H9 (cell line): ENCODE measurements around the gene C11orf71. TPM values are rescaled to one million over a fixed set of nuclear protein-coding genes. Genes with fewer than 3 reads are reported as not detected.

Experiments
- DNase-seq: peaks from one replicate; pipeline ENCODE4 v3.0.0-alpha.2; 2017
- H2AFZ ChIP-seq: one replicate; pipeline ENCODE4 v1.6.1; 2013; ENCODE audit warnings: mild to moderate bottlenecking, low read length, control low read depth, moderate library complexity
- H2AK5ac ChIP-seq: 2 replicates; pipeline ENCODE4 v1.6.1; 2013; ENCODE audit warnings: low read length, control low read depth, mixed read lengths; ENCODE audit not compliant: insufficient read length
- H2BK120ac ChIP-seq: one replicate; pipeline ENCODE4 v1.6.1; 2013; ENCODE audit warnings: low read depth, mild to moderate bottlenecking, low read length, control low read depth, inconsistent platforms; ENCODE audit not compliant: poor library complexity, severe bottlenecking
- H2BK12ac ChIP-seq: 2 replicates; pipeline ENCODE4 v1.6.1; 2013; ENCODE audit warnings: low read length, control low read depth, mixed read lengths, low read depth; ENCODE audit not compliant: insufficient read length
- H2BK15ac ChIP-seq: 2 replicates; pipeline ENCODE4 v1.6.1; 2013; ENCODE audit warnings: low read depth, low read length, control low read depth
- H2BK20ac ChIP-seq: one replicate; pipeline ENCODE4 v1.6.1; 2013; ENCODE audit warnings: low read depth, mild to moderate bottlenecking, low read length, control low read depth, inconsistent platforms; ENCODE audit not compliant: poor library complexity, severe bottlenecking
- H2BK5ac ChIP-seq: 2 replicates; pipeline ENCODE4 v1.6.1; 2013; ENCODE audit warnings: low read length, control low read depth, mixed read lengths; ENCODE audit not compliant: insufficient read length
- H3K14ac ChIP-seq: 2 replicates; pipeline ENCODE4 v1.6.1; 2013; ENCODE audit warnings: low read length, control low read depth; ENCODE audit not compliant: insufficient read depth
- H3K18ac ChIP-seq: 2 replicates; pipeline ENCODE4 v1.6.1; 2013; ENCODE audit warnings: low read depth, mild to moderate bottlenecking, mixed read lengths, low read length, control low read depth; ENCODE audit not compliant: insufficient read length
- H3K23ac ChIP-seq: 2 replicates; pipeline ENCODE4 v1.6.1; 2013; ENCODE audit warnings: low read length, control low read depth, mixed read lengths, low read depth; ENCODE audit not compliant: insufficient read length
- H3K23me2 ChIP-seq: 2 replicates; pipeline ENCODE4 v1.6.1; 2013; ENCODE audit warnings: low read depth, mild to moderate bottlenecking, mixed read lengths, low read length, control low read depth; ENCODE audit not compliant: insufficient read length, poor library complexity, severe bottlenecking
- H3K27ac ChIP-seq: 2 replicates; pipeline ENCODE4 v1.5.1; 2013; ENCODE audit warnings: low read length, control low read depth, mixed read lengths, low read depth; ENCODE audit not compliant: insufficient read length
- H3K27me3 ChIP-seq: 2 replicates; pipeline ENCODE4 v1.6.1; 2013; ENCODE audit warnings: low read length, control low read depth, inconsistent platforms; ENCODE audit not compliant: insufficient read depth
- H3K4ac ChIP-seq: 2 replicates; pipeline ENCODE4 v1.6.1; 2013; ENCODE audit warnings: low read depth, mild to moderate bottlenecking, control low read depth, inconsistent platforms, low read length, moderate library complexity
- H3K4me1 ChIP-seq: 2 replicates; pipeline ENCODE4 v1.6.1; 2013; ENCODE audit warnings: low read length, control low read depth, inconsistent platforms; ENCODE audit not compliant: insufficient read depth
- H3K4me2 ChIP-seq: 2 replicates; pipeline ENCODE4 v1.6.1; 2013; ENCODE audit warnings: low read length, control low read depth, mixed read lengths; ENCODE audit not compliant: insufficient read length, insufficient read depth
- H3K56ac ChIP-seq: 2 replicates; pipeline ENCODE4 v1.6.1; 2013; ENCODE audit warnings: low read depth, mild to moderate bottlenecking, mixed read lengths, low read length, control low read depth; ENCODE audit not compliant: insufficient read length
- H3K79me1 ChIP-seq: 2 replicates; pipeline ENCODE4 v1.6.1; 2013; ENCODE audit warnings: low read depth, mild to moderate bottlenecking, moderate library complexity, low read length, control low read depth, inconsistent platforms; ENCODE audit not compliant: insufficient read depth, poor library complexity, severe bottlenecking
- H3K79me2 ChIP-seq: 2 replicates; pipeline ENCODE4 v1.6.1; 2013; ENCODE audit warnings: low read length, control low read depth, inconsistent platforms; ENCODE audit not compliant: insufficient read depth
- H3K9ac ChIP-seq: 2 replicates; pipeline ENCODE4 v1.6.1; 2013; ENCODE audit warnings: low read length, control low read depth, mixed read lengths; ENCODE audit not compliant: insufficient read length; ENCODE audit errors: extremely low read depth
- H3K9me3 ChIP-seq: one replicate; pipeline ENCODE4 v1.6.1; 2013; ENCODE audit warnings: low read depth, low read length, inconsistent platforms; ENCODE audit not compliant: control insufficient read depth
- H3T11ph ChIP-seq: one replicate; pipeline ENCODE4 v1.6.1; 2013; ENCODE audit warnings: mild to moderate bottlenecking, low read length, control low read depth, inconsistent platforms
- H4K20me1 ChIP-seq: one replicate; pipeline ENCODE4 v1.6.1; 2013; ENCODE audit not compliant: control insufficient read depth, insufficient read length, insufficient read depth
- H4K5ac ChIP-seq: 2 replicates; pipeline ENCODE4 v1.6.1; 2013; ENCODE audit warnings: low read depth, mild to moderate bottlenecking, mixed read lengths, low read length, control low read depth; ENCODE audit not compliant: insufficient read length
- H4K8ac ChIP-seq: replicated peaks from 2 replicates; pipeline ENCODE4 v1.6.1; 2013; ENCODE audit warnings: low read length, control low read depth, mixed read lengths, low read depth; ENCODE audit not compliant: insufficient read length
- H4K91ac ChIP-seq: 2 replicates; pipeline ENCODE4 v1.6.1; 2013; ENCODE audit warnings: low read depth, mild to moderate bottlenecking, moderate library complexity, mixed read lengths, low read length, control low read depth; ENCODE audit not compliant: insufficient read length
- H3K27ac Mint-ChIP-seq, 3 experiments: 2 replicates in 2 of 3; 3 replicates in 1 of 3; pipeline ENCODE4 v1.8.0; 2020 to 2021; ENCODE audit warnings: mixed read lengths in 3 of 3, mild to moderate bottlenecking in 1 of 3, moderate library complexity in 1 of 3
- H3K27me3 Mint-ChIP-seq: 2 replicates; pipeline ENCODE4 v1.8.0; 2021; ENCODE audit warnings: low read depth, mild to moderate bottlenecking, moderate library complexity, mixed read lengths
- H3K36me3 Mint-ChIP-seq, 3 experiments: 2 replicates in 2 of 3; 3 replicates in 1 of 3; pipeline ENCODE4 v1.8.0; 2020 to 2021; ENCODE audit warnings: low read depth in 3 of 3, mixed read lengths in 3 of 3; ENCODE audit not compliant: insufficient read depth in 1 of 3
- H3K4me1 Mint-ChIP-seq, 2 experiments: 2 replicates each; pipeline ENCODE4 v1.8.0; 2020; ENCODE audit warnings: mixed read lengths in 2 of 2
- H3K4me3 Mint-ChIP-seq, 2 experiments: 2 replicates in 1 of 2; 3 replicates in 1 of 2; pipeline ENCODE4 v1.8.0; 2020 to 2021; ENCODE audit warnings: mild to moderate bottlenecking in 2 of 2, mixed read lengths in 2 of 2, moderate library complexity in 1 of 2
- H3K9me3 Mint-ChIP-seq, 2 experiments: 2 replicates in 1 of 2; 3 replicates in 1 of 2; pipeline ENCODE4 v1.8.0; 2020; ENCODE audit warnings: mild to moderate bottlenecking in 2 of 2, mixed read lengths in 2 of 2, moderate library complexity in 1 of 2
- WGBS: extraction: QIAGEN DNeasy Blood & Tissue Kit; methylation state at CpG from one replicate; pipeline ENCODE4 v1.1.7; 2013; ENCODE audit warnings: missing lambda C conversion rate, low lambda C conversion rate, mixed read lengths; ENCODE audit not compliant: insufficient read length; ENCODE audit errors: extremely low coverage; 5-methylcytosine and 5-hydroxymethylcytosine counted together
- total RNA-seq: library from RNA; stranded (reverse); gene quantifications from 2 replicates; pipeline ENCODE4 v1.2.1, GENCODE V29; 2021
- TF ChIP-seq, protein P1 (sequence below): fragments of 200-600 bp; sonication (generic); conservative IDR thresholded peaks from 3 replicates; pipeline ENCODE4 v1.8.0; 2021; ENCODE audit warnings: antibody characterized with exemption, mild to moderate bottlenecking

C11orf71 gene
- total RNA-seq, 1 experiment from 2014 or later: 3.5 TPM

DNA sequence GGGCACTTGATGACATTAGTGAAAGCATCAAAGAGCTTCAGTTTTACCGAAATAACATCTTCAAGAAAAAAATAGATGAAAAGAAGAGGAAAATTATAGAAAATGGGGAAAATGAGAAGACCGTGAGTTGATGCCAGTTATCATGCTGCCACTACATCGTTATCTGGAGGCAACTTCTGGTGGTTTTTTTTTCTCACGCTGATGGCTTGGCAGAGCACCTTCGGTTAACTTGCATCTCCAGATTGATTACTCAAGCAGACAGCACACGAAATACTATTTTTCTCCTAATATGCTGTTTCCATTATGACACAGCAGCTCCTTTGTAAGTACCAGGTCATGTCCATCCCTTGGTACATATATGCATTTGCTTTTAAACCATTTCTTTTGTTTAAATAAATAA lies 49.5 kb upstream of the C11orf71 start:
- no peak overlapping the region for H3K4me2 ChIP-seq
- no peak overlapping the region for H2BK5ac ChIP-seq
- H2BK15ac ChIP-seq: no peak overlapping the region
- H3K27ac Mint-ChIP-seq: no peak overlapping the region
- no peak overlapping the region for H3K4ac ChIP-seq
- DNase-seq: no peak
- no peak overlapping the region for H2BK12ac ChIP-seq
- no peaks in the 10 kb centered on the region for H3K4me1 ChIP-seq
- no peaks in the 10 kb centered on the region for H3K9me3 ChIP-seq
- H3K14ac ChIP-seq: no peak overlapping the region
- H4K8ac ChIP-seq: no peak overlapping the region
- peaks cover 2% of the 10 kb centered on the region; the same call in 1 of the 2 replicates for H3K79me2 ChIP-seq
- H3K79me1 ChIP-seq: no peaks in the 10 kb centered on the region
- H3K27ac ChIP-seq: no peak overlapping the region
- no peaks in the 10 kb centered on the region for H3K27me3 ChIP-seq
- no peaks in the 10 kb centered on the region for H3K9me3 Mint-ChIP-seq
- no peak overlapping the region for H3K4me3 Mint-ChIP-seq
- TF ChIP-seq, protein P1, sequence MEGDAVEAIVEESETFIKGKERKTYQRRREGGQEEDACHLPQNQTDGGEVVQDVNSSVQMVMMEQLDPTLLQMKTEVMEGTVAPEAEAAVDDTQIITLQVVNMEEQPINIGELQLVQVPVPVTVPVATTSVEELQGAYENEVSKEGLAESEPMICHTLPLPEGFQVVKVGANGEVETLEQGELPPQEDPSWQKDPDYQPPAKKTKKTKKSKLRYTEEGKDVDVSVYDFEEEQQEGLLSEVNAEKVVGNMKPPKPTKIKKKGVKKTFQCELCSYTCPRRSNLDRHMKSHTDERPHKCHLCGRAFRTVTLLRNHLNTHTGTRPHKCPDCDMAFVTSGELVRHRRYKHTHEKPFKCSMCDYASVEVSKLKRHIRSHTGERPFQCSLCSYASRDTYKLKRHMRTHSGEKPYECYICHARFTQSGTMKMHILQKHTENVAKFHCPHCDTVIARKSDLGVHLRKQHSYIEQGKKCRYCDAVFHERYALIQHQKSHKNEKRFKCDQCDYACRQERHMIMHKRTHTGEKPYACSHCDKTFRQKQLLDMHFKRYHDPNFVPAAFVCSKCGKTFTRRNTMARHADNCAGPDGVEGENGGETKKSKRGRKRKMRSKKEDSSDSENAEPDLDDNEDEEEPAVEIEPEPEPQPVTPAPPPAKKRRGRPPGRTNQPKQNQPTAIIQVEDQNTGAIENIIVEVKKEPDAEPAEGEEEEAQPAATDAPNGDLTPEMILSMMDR: no peak
- no peaks in the 10 kb centered on the region for H3K27me3 Mint-ChIP-seq
- 0 out of 4 replicates have a peak, but pooled peaks cover 0 to 5% of the 10 kb centered on the region in 2 experiments for H3K4me1 Mint-ChIP-seq
- H3K23ac ChIP-seq: no peak overlapping the region
- H3K56ac ChIP-seq: no peak overlapping the region
- no peak overlapping the region for H2BK20ac ChIP-seq
- no peak overlapping the region for H3K18ac ChIP-seq
- H4K5ac ChIP-seq: no peak overlapping the region
- H2AFZ ChIP-seq: no peak overlapping the region
- no peak overlapping the region for H3K9ac ChIP-seq
- no peaks in the 10 kb centered on the region for H3K23me2 ChIP-seq
- no peaks in the 10 kb centered on the region for H4K20me1 ChIP-seq
- H4K91ac ChIP-seq: no peak overlapping the region
- no peak overlapping the region for H3T11ph ChIP-seq
- peaks cover 29 to 58% (median 39%) of the 10 kb centered on the region in 3 experiments; a peak in 6 of 7 replicates for H3K36me3 Mint-ChIP-seq
- no CpG with 5 or more reads among the region's 6 CpGs for WGBS
- no peak overlapping the region for H2AK5ac ChIP-seq
- no peak overlapping the region for H2BK120ac ChIP-seq
